CD4-positive, CD25-positive, alpha-beta regulatory T cell (primary cell): Measurements from ENCODE around the gene SLC6A17. TPM values are rescaled to one million over a fixed set of nuclear protein-coding genes. Genes with fewer than 3 reads are reported as not detected.
A peak's percentile ranks its signal among the peaks of the same experiment; 100 is the strongest.

Experiments used
- ATAC-seq, 2 donors: fragments of 150-1000 bp; cut with Tn5 transposase; one replicate each; pipeline ENCODE4 v1.10.0; 2021; ENCODE audit warnings: low read depth in 2 of 2, moderate number of reproducible peaks in 2 of 2, moderate library complexity in 1 of 2
- DNase-seq, 3 donors: peaks; one replicate each; pipeline versions ENCODE4 v3.0.0 to v3.0.0-alpha.2; 2012 to 2022; ENCODE audit warnings: mixed read lengths in 1 of 3
- H3K27ac ChIP-seq: one replicate; pipeline ENCODE4 v1.7.0; 2013; ENCODE audit warnings: mild to moderate bottlenecking, low read length; ENCODE audit not compliant: insufficient read depth, poor library complexity, severe bottlenecking
- H3K27me3 ChIP-seq: one replicate; pipeline ENCODE4 v1.7.0; 2013; ENCODE audit warnings: low read length; ENCODE audit not compliant: control insufficient read depth, insufficient read depth
- H3K36me3 ChIP-seq: one replicate; pipeline ENCODE4 v1.7.0; 2013; ENCODE audit warnings: mild to moderate bottlenecking, low read length, moderate library complexity; ENCODE audit not compliant: control insufficient read depth, insufficient read depth
- H3K4me1 ChIP-seq: 2 replicates; pipeline ENCODE4 v1.7.0; 2013; ENCODE audit warnings: mild to moderate bottlenecking, low read length; ENCODE audit not compliant: insufficient read depth, control insufficient read depth, poor library complexity, severe bottlenecking
- H3K4me3 ChIP-seq: one replicate; pipeline ENCODE4 v1.7.0; 2013; ENCODE audit warnings: low read depth, mild to moderate bottlenecking, low read length, moderate library complexity
- H3K9me3 ChIP-seq, 2 experiments: 1 replicate in 1 of 2; 2 replicates in 1 of 2; pipeline ENCODE4 v1.7.0; 2013; ENCODE audit warnings: low read length in 2 of 2, mild to moderate bottlenecking in 1 of 2, moderate library complexity in 1 of 2; ENCODE audit not compliant: control insufficient read depth in 2 of 2
- H3K27ac Mint-ChIP-seq, 3 donors: one replicate each; pipeline ENCODE4 v1.8.0; 2020 to 2022; ENCODE audit warnings: mild to moderate bottlenecking in 3 of 3, mixed read lengths in 3 of 3, moderate library complexity in 2 of 3
- H3K27me3 Mint-ChIP-seq: one replicate; pipeline ENCODE4 v1.8.0; 2022; ENCODE audit warnings: mild to moderate bottlenecking, mixed read lengths
- H3K36me3 Mint-ChIP-seq: one replicate; pipeline ENCODE4 v1.8.0; 2020; ENCODE audit warnings: mixed read lengths
- H3K4me1 Mint-ChIP-seq, 4 donors: one replicate each; pipeline ENCODE4 v1.8.0; 2020 to 2022; ENCODE audit warnings: mixed read lengths in 4 of 4, mild to moderate bottlenecking in 1 of 4
- H3K4me3 Mint-ChIP-seq, 4 donors: one replicate each; pipeline ENCODE4 v1.8.0; 2020 to 2022; ENCODE audit warnings: mild to moderate bottlenecking in 4 of 4, mixed read lengths in 4 of 4, moderate library complexity in 3 of 4
- H3K9me3 Mint-ChIP-seq, 7 donors: one replicate each; pipeline ENCODE4 v1.8.0; 2020 to 2022; ENCODE audit warnings: mixed read lengths in 7 of 7, mild to moderate bottlenecking in 3 of 7, moderate library complexity in 2 of 7
- polyA plus RNA-seq, 4 donors: library from polyadenylated mRNA; unstranded; fragments of 300-500 nt; fragmentation: Illumina TruSeq; gene quantifications; one replicate each; pipeline ENCODE4 v1.2.3, GENCODE V29; 2021
- total RNA-seq: library from RNA; stranded (reverse); gene quantifications from one replicate; pipeline ENCODE4 v1.2.3, GENCODE V29; 2022

Gene SLC6A17
- total and polyA plus RNA-seq, 5 donors from 2014 or later = not detected

DNA sequence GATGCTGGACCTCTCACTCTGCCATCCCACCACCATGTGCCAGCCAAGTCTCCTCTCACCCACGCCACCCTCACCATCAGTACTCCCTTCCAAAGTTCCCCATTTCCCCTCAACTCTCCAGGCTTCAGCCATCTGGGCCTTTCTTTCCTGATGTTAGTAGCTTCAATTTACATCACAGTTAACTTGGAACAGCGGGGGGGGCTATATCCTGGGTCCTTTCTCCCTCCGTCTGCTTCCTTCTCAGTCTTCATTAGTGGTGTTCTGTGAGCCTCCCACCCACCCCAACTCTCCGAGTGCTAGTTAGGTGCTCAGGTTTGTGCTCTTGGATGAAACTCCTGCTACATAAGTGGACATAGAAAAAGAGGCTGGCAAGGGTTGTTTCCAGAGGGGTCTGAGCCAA is 91.8 kb downstream of the SLC6A17 start:
- Mint-ChIP-seq H3K36me3 (peaks cover 11% of the 10 kb centered on the region), H3K27me3 (no peaks in the 10 kb centered on the region), H3K4me1 (peaks cover 0 to 4% (median under 1%) of the 10 kb centered on the region in 4 donors), H3K27ac (peak overlapping the region in 1 of 3 donors; percentile 49), H3K4me3 (no peak overlapping the region), H3K9me3 (peaks cover 0 to 1% (median 0%) of the 10 kb centered on the region in 7 donors)
- H3K27me3 ChIP-seq = no peaks in the 10 kb centered on the region
- no peak overlapping the region for H3K4me3 ChIP-seq
- ATAC-seq (no peak), DNase-seq (no peak)
- no peaks in the 10 kb centered on the region for H3K36me3 ChIP-seq
- H3K27ac ChIP-seq = no peak overlapping the region
- no peaks in the 10 kb centered on the region for H3K9me3 ChIP-seq
- no peaks in the 10 kb centered on the region for H3K4me1 ChIP-seq

GRCh38 chr1:110242731-110243130 is 92.4 kb downstream of the SLC6A17 start:
- H3K27me3 Mint-ChIP-seq = no peaks in the 10 kb centered on the region
- H3K9me3 Mint-ChIP-seq = peaks cover 0 to 1% (median 0%) of the 10 kb centered on the region in 7 donors
- Histone ChIP-seq H3K36me3 (no peaks in the 10 kb centered on the region), H3K9me3 (no peaks in the 10 kb centered on the region), H3K4me3 (no peak overlapping the region), H3K27me3 (no peaks in the 10 kb centered on the region), H3K27ac (no peak overlapping the region), H3K4me1 (no peaks in the 10 kb centered on the region)
- DNase-seq (no peak), ATAC-seq (no peak)
- peaks cover 0 to 4% (median under 1%) of the 10 kb centered on the region in 4 donors for H3K4me1 Mint-ChIP-seq
- no peak overlapping the region for H3K4me3 Mint-ChIP-seq
- peak overlapping the region in 1 of 3 donors; percentile 49 for H3K27ac Mint-ChIP-seq
- H3K36me3 Mint-ChIP-seq = peaks cover 11% of the 10 kb centered on the region

DNA sequence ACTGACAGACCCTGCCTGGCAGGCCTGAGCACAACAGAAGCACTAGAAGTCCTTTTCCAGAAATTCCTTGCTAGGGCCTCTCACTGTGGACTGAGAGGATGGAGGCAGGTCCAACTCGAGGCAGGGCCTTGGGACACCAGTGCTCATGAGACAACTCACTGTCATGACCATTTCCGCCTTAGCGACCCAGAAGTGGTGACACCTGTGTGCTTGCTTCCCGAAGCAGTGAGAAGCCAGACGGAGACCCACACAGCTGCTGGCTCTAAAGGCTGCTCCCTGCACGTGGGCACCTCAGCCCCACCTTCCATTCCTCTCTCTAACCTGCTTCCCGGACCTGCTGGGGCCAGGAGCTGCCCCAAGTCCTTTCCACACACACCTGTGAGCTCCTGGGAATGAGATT is 92.9 kb downstream of the SLC6A17 start:
- H3K27ac Mint-ChIP-seq = no peak overlapping the region
- peaks cover 0 to 4% (median under 1%) of the 10 kb centered on the region in 4 donors for H3K4me1 Mint-ChIP-seq
- DNase-seq = no peak
- Histone ChIP-seq H3K27me3 (no peaks in the 10 kb centered on the region), H3K4me1 (no peaks in the 10 kb centered on the region), H3K4me3 (no peak overlapping the region), H3K9me3 (no peaks in the 10 kb centered on the region), H3K36me3 (no peaks in the 10 kb centered on the region), H3K27ac (no peak overlapping the region)
- H3K4me3 Mint-ChIP-seq = no peak overlapping the region
- no peak for ATAC-seq
- peaks cover 11% of the 10 kb centered on the region for H3K36me3 Mint-ChIP-seq
- peaks cover 0 to 1% (median 0%) of the 10 kb centered on the region in 7 donors for H3K9me3 Mint-ChIP-seq
- H3K27me3 Mint-ChIP-seq = no peaks in the 10 kb centered on the region

DNA sequence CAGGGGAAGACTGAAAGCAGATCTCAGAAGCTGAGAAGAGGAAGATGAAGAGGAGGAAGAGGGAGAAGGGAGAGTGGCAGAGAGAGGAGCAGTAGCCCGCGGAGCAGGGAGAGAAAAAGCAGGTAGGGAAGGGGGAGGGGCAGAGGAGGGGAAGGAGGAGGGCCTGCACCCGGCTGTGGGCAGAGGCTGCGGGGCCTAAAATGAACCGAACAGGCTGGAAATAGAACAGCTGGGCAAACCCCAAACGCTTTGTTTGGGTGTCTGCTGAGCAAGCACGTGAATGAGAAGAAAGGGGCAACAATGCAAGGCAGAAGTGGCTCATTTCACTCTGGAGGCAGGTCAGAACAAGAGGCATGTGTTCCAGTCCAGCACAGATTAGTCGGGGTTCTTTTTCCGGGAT is 93.3 kb downstream of the SLC6A17 start:
- peaks cover 0 to 1% (median 0%) of the 10 kb centered on the region in 7 donors for H3K9me3 Mint-ChIP-seq

GRCh38 chr1:110245876-110246620 is 95.8 kb downstream of the SLC6A17 start:
- Histone ChIP-seq H3K4me3 (no peak overlapping the region), H3K36me3 (no peaks in the 10 kb centered on the region), H3K4me1 (no peaks in the 10 kb centered on the region), H3K9me3 (no peaks in the 10 kb centered on the region), H3K27me3 (no peaks in the 10 kb centered on the region), H3K27ac (no peak overlapping the region)
- Mint-ChIP-seq H3K36me3 (peaks cover 4% of the 10 kb centered on the region), H3K9me3 (peaks cover 0 to 2% (median 0%) of the 10 kb centered on the region in 7 donors), H3K27me3 (no peaks in the 10 kb centered on the region), H3K4me3 (no peak overlapping the region), H3K4me1 (peaks cover 0 to 4% (median under 1%) of the 10 kb centered on the region in 4 donors), H3K27ac (no peak overlapping the region)
- ATAC-seq (no peak), DNase-seq (no peak)

More for the DNA sequence above, 93.3 kb downstream of the SLC6A17 start:
- no peak for DNase-seq
- Mint-ChIP-seq H3K4me3 (no peak overlapping the region), H3K4me1 (peaks cover 0 to 4% (median under 1%) of the 10 kb centered on the region in 4 donors), H3K36me3 (peaks cover 11% of the 10 kb centered on the region), H3K27ac (peak overlapping the region in 1 of 3 donors; percentile 75), H3K27me3 (no peaks in the 10 kb centered on the region)
- no peaks in the 10 kb centered on the region for H3K4me1 ChIP-seq
- H3K36me3 ChIP-seq = no peaks in the 10 kb centered on the region
- H3K4me3 ChIP-seq = no peak overlapping the region
- H3K9me3 ChIP-seq = no peaks in the 10 kb centered on the region
- H3K27ac ChIP-seq = no peak overlapping the region
- ATAC-seq = peak; percentile 16 to 39
- H3K27me3 ChIP-seq = no peaks in the 10 kb centered on the region

GRCh38 chr1:110248746-110249145 is 98.5 kb downstream of the SLC6A17 start:
- Histone ChIP-seq H3K9me3 (no peaks in the 10 kb centered on the region), H3K4me1 (no peaks in the 10 kb centered on the region), H3K4me3 (no peak overlapping the region), H3K27ac (no peak overlapping the region), H3K36me3 (no peaks in the 10 kb centered on the region), H3K27me3 (no peaks in the 10 kb centered on the region)
- peaks cover 4% of the 10 kb centered on the region for H3K36me3 Mint-ChIP-seq
- ATAC-seq = no peak
- no peak overlapping the region for H3K4me3 Mint-ChIP-seq
- H3K27me3 Mint-ChIP-seq = no peaks in the 10 kb centered on the region
- peaks cover 0 to 2% (median 0%) of the 10 kb centered on the region in 7 donors for H3K9me3 Mint-ChIP-seq
- H3K4me1 Mint-ChIP-seq = peaks cover 0 to 2% (median under 1%) of the 10 kb centered on the region in 4 donors
- no peak overlapping the region for H3K27ac Mint-ChIP-seq
- no peak for DNase-seq

DNA sequence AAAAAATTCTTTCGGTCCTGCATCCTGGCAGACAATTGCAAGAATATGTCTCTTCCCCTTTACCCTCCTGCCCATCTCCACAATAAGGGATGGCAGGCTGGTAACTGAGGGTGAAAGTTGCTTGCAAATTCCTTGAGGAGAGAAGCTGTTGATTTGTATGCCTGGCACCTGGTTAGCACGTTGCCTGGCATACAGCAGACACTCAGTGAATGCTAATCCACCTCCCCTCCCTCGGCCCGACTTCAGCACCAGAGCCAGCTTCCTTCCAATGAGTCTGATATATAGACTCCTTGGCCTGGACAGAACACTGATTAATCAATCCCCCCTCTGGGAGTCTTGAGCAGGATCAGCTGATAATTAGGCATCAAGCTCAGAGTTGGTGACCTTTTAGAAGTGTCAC is 99.0 kb downstream of the SLC6A17 start:
- H3K36me3 ChIP-seq = no peaks in the 10 kb centered on the region
- H3K9me3 ChIP-seq = no peaks in the 10 kb centered on the region
- H3K9me3 Mint-ChIP-seq = peaks cover 0 to 2% (median 0%) of the 10 kb centered on the region in 7 donors
- H3K27me3 Mint-ChIP-seq = no peaks in the 10 kb centered on the region
- no peak overlapping the region for H3K27ac ChIP-seq
- no peaks in the 10 kb centered on the region for H3K4me1 ChIP-seq
- H3K4me3 ChIP-seq = no peak overlapping the region
- H3K27me3 ChIP-seq = no peaks in the 10 kb centered on the region
- H3K4me1 Mint-ChIP-seq = no peaks in the 10 kb centered on the region
- H3K27ac Mint-ChIP-seq = no peak overlapping the region
- ATAC-seq (no peak), DNase-seq (no peak)
- H3K36me3 Mint-ChIP-seq = peaks cover 4% of the 10 kb centered on the region
- H3K4me3 Mint-ChIP-seq = no peak overlapping the region

- Mint-ChIP-seq H3K36me3 (peaks cover 4% of the 10 kb centered on the region), H3K27ac (peak overlapping the region in 1 of 3 donors; percentile 17), H3K4me3 (no peak overlapping the region), H3K27me3 (no peaks in the 10 kb centered on the region), H3K4me1 (peaks cover 0 to 5% (median 0%) of the 10 kb centered on the region in 4 donors), H3K9me3 (peaks cover 0 to 2% (median 0%) of the 10 kb centered on the region in 7 donors)
- Histone ChIP-seq H3K36me3 (no peaks in the 10 kb centered on the region), H3K4me1 (no peaks in the 10 kb centered on the region), H3K27ac (no peak overlapping the region), H3K27me3 (no peaks in the 10 kb centered on the region), H3K4me3 (no peak overlapping the region), H3K9me3 (no peaks in the 10 kb centered on the region)
- ATAC-seq = no peak
- no peak for DNase-seq
Measured at GRCh38 chr1:110250008-110250407, 99.7 kb downstream of the SLC6A17 start.
